Stimulated activated CD8-positive, alpha-beta memory T cell treated with anti-CD3 and anti-CD28 coated beads, Interleukin-12 subunit alpha, Interleukin-12 subunit beta, amount 100 ng/mL, for 4 hours (primary cell): Measurements from ENCODE around the gene UTP20.
A peak's percentile ranks its signal among the peaks of the same experiment; 100 is the strongest.
"Not testable (repeated sequence)": the region's sequence is repeated elsewhere in the genome, so short reads cannot be mapped to it uniquely, and the experiment has no call there.

ENCODE experiments used
- DNase-seq: peaks from one replicate; pipeline ENCODE4 v3.0.0-alpha.2; 2020; ENCODE audit warnings: low read depth

UTP20 gene

GRCh38 chr12:101327051-101327450 lies 47.1 kb downstream of the UTP20 start:
- no peak for DNase-seq

- DNase-seq = no peak
Observed at GRCh38 chr12:101327546-101327945, 47.6 kb downstream of the UTP20 start.

GRCh38 chr12:101328917-101329316 lies 49.0 kb downstream of the UTP20 start:
- no peak for DNase-seq

- DNase-seq = no peak
Observed at GRCh38 chr12:101330631-101331030, 50.7 kb downstream of the UTP20 start.

GRCh38 chr12:101336437-101336836 lies 56.5 kb downstream of the UTP20 start:
- DNase-seq = no peak

GRCh38 chr12:101338087-101338486 lies 58.2 kb downstream of the UTP20 start:
- DNase-seq = no peak

- DNase-seq = no peak
Observed at GRCh38 chr12:101343893-101344292, 64.0 kb downstream of the UTP20 start.

GRCh38 chr12:101351682-101352081 lies 71.8 kb downstream of the UTP20 start:
- no peak for DNase-seq

- DNase-seq = no peak
Observed at GRCh38 chr12:101356794-101357193, 76.9 kb downstream of the UTP20 start.

GRCh38 chr12:101361455-101361854 lies 81.5 kb downstream of the UTP20 start:
- DNase-seq = no peak

GRCh38 chr12:101368016-101368415 lies 88.1 kb downstream of the UTP20 start:
- DNase-seq = no peak

GRCh38 chr12:101372431-101372830 lies 92.5 kb downstream of the UTP20 start:
- DNase-seq = no peak

- DNase-seq = no peak
Observed at GRCh38 chr12:101375573-101375972, 95.7 kb downstream of the UTP20 start.

- DNase-seq = no peak
Observed at GRCh38 chr12:101379149-101379548, 99.2 kb downstream of the UTP20 start.

- not testable (repeated sequence) for DNase-seq
Observed at GRCh38 chr12:101391181-101391580, 111.3 kb downstream of the UTP20 start.

GRCh38 chr12:101407049-101407435 lies 127.1 kb downstream of the UTP20 start:
- DNase-seq = no peak

GRCh38 chr12:101407436-101408345 lies 127.8 kb downstream of the UTP20 start, which contains the start of gene ARL1:
TSS of gene ARL1 (minus strand) at chr12:101407772. CDS start at chr12:101407645, 127 bp downstream.
- DNase-seq = peak; percentile 74

- not testable (repeated sequence) for DNase-seq
Observed at GRCh38 chr12:101410169-101410568, 130.3 kb downstream of the UTP20 start.

GRCh38 chr12:101414533-101415119 lies 134.7 kb downstream of the UTP20 start:
- no peak for DNase-seq

- DNase-seq = no peak
Observed at GRCh38 chr12:101415228-101415627, 135.3 kb downstream of the UTP20 start.

- not testable (repeated sequence) for DNase-seq
Observed at GRCh38 chr12:101422066-101422465, 142.2 kb downstream of the UTP20 start.

GRCh38 chr12:101424620-101425019 lies 144.7 kb downstream of the UTP20 start:
- DNase-seq = no peak

GRCh38 chr12:101430456-101430855 lies 150.6 kb downstream of the UTP20 start:
- DNase-seq = no peak
